KOPT-K1 (cell line): ENCODE results near the gene ARHGEF12.

ENCODE experiments used
- H3K27ac ChIP-seq: fragments of 200-600 bp; sonication (generic); 2 replicates; pipeline ENCODE4 v1.5.1; 2016; ENCODE audit warnings: antibody characterized with exemption, mild to moderate bottlenecking, low read depth, low read length; ENCODE audit not compliant: poor library complexity, severe bottlenecking
- H3K36me3 ChIP-seq: fragments of 200-600 bp; sonication (generic); 2 replicates; pipeline ENCODE4 v1.5.1; 2017; ENCODE audit warnings: antibody characterized with exemption, mild to moderate bottlenecking, low read length, moderate library complexity; ENCODE audit not compliant: insufficient read depth
- H3K9me3 ChIP-seq: fragments of 200-600 bp; sonication (generic); 2 replicates; pipeline ENCODE4 v1.5.1; 2017; ENCODE audit warnings: antibody characterized with exemption, low read length, mild to moderate bottlenecking; ENCODE audit not compliant: insufficient read depth, poor library complexity, severe bottlenecking

ARHGEF12 gene

GRCh38 chr11:120331301-120331996 lies 4.8 kb upstream of the ARHGEF12 start:
- no peaks in the 10 kb centered on the region for H3K36me3 ChIP-seq

GRCh38 chr11:120332822-120333716 lies 3.1 kb upstream of the ARHGEF12 start:
- Histone ChIP-seq H3K36me3 (no peaks in the 10 kb centered on the region), H3K27ac (no peak overlapping the region), H3K9me3 (no peaks in the 10 kb centered on the region)

More at GRCh38 chr11:120331301-120331996, 4.8 kb upstream of the ARHGEF12 start:
- H3K27ac ChIP-seq = no peak overlapping the region
- H3K9me3 ChIP-seq = no peaks in the 10 kb centered on the region

GRCh38 chr11:120333801-120334200 lies 2.4 kb upstream of the ARHGEF12 start:
- no peaks in the 10 kb centered on the region for H3K9me3 ChIP-seq
- no peaks in the 10 kb centered on the region for H3K36me3 ChIP-seq
- no peak overlapping the region for H3K27ac ChIP-seq

- Histone ChIP-seq H3K27ac (no peak overlapping the region), H3K36me3 (no peaks in the 10 kb centered on the region), H3K9me3 (no peaks in the 10 kb centered on the region)
Measured at GRCh38 chr11:120334332-120334731, 1.9 kb upstream of the ARHGEF12 start.

- no peaks in the 10 kb centered on the region for H3K9me3 ChIP-seq
- no peak overlapping the region for H3K27ac ChIP-seq
- no peaks in the 10 kb centered on the region for H3K36me3 ChIP-seq
Measured at GRCh38 chr11:120334894-120335462, 1.2 kb upstream of the ARHGEF12 start.

- Histone ChIP-seq H3K27ac (no peak overlapping the region), H3K36me3 (no peaks in the 10 kb centered on the region), H3K9me3 (no peaks in the 10 kb centered on the region)
Measured at GRCh38 chr11:120335556-120335907, 681 bp upstream of the ARHGEF12 start.

- H3K27ac ChIP-seq = no peak overlapping the region
- H3K9me3 ChIP-seq = no peaks in the 10 kb centered on the region
- no peaks in the 10 kb centered on the region for H3K36me3 ChIP-seq
Measured at GRCh38 chr11:120336641-120337354, 585 bp downstream of the ARHGEF12 start.

- Histone ChIP-seq H3K9me3 (peaks cover 5% of the 10 kb centered on the region), H3K27ac (no peak overlapping the region), H3K36me3 (no peaks in the 10 kb centered on the region)
Measured at GRCh38 chr11:120337355-120338106, 1.3 kb downstream of the ARHGEF12 start.

GRCh38 chr11:120338107-120338933 lies 2.1 kb downstream of the ARHGEF12 start:
- Histone ChIP-seq H3K27ac (no peak overlapping the region), H3K9me3 (peaks cover 13% of the 10 kb centered on the region), H3K36me3 (no peaks in the 10 kb centered on the region)

GRCh38 chr11:120339394-120339890 lies 3.2 kb downstream of the ARHGEF12 start:
- H3K27ac ChIP-seq = no peak overlapping the region
- H3K9me3 ChIP-seq = peaks cover 17% of the 10 kb centered on the region
- H3K36me3 ChIP-seq = no peaks in the 10 kb centered on the region

- Histone ChIP-seq H3K9me3 (peaks cover 17% of the 10 kb centered on the region), H3K27ac (no peak overlapping the region), H3K36me3 (no peaks in the 10 kb centered on the region)
Measured at GRCh38 chr11:120340529-120340928, 4.3 kb downstream of the ARHGEF12 start.

- Histone ChIP-seq H3K36me3 (no peaks in the 10 kb centered on the region), H3K27ac (no peak overlapping the region), H3K9me3 (peaks cover 17% of the 10 kb centered on the region)
Measured at GRCh38 chr11:120342226-120342625, 6.0 kb downstream of the ARHGEF12 start.

GRCh38 chr11:120342678-120343077 lies 6.5 kb downstream of the ARHGEF12 start:
- peaks cover 17% of the 10 kb centered on the region for H3K9me3 ChIP-seq
- H3K36me3 ChIP-seq = no peaks in the 10 kb centered on the region
- H3K27ac ChIP-seq = no peak overlapping the region
